HepG2 (cell line): Measurements from ENCODE around the gene ZNF615. TPM values are rescaled to one million over a fixed set of nuclear protein-coding genes. Genes with fewer than 3 reads are reported as not detected.

Experiments
- ARHGAP35 ChIP-seq: sonication (generic); formaldehyde crosslinking; IDR thresholded peaks from 2 replicates; pipeline ENCODE4 v1.9.0; 2022; ENCODE audit warnings: mild to moderate bottlenecking, inconsistent platforms, moderate library complexity, missing genetic modification reagents, borderline replicate concordance
- ARNT ChIP-seq: fragments of 450-650 bp; IDR thresholded peaks from 2 replicates; pipeline ENCODE4 v1.6.1; 2017
- GFI1 ChIP-seq: sonication (generic); formaldehyde crosslinking; IDR thresholded peaks from 2 replicates; pipeline ENCODE4 v1.5.0; 2020; ENCODE audit warnings: missing genetic modification reagents, mild to moderate bottlenecking, borderline replicate concordance
- HOXA9 ChIP-seq: sonication (generic); formaldehyde crosslinking; IDR thresholded peaks from 2 replicates; pipeline ENCODE4 v1.8.1; 2022; ENCODE audit warnings: missing genetic modification reagents, mild to moderate bottlenecking, moderate library complexity, borderline replicate concordance
- KAT8 ChIP-seq: IDR thresholded peaks from 2 replicates; pipeline ENCODE4 v1.6.1; 2016; ENCODE audit warnings: missing genetic modification reagents, missing compliant biosample characterization
- MED8 ChIP-seq: sonication (generic); formaldehyde crosslinking; IDR thresholded peaks from 2 replicates; pipeline ENCODE4 v1.8.1; 2023; ENCODE audit warnings: mild to moderate bottlenecking, missing genetic modification reagents; ENCODE audit not compliant: insufficient replicate concordance
- SP2 ChIP-seq: sonication (generic); formaldehyde crosslinking; IDR thresholded peaks from 2 replicates; pipeline ENCODE4 v1.5.1; 2020; ENCODE audit warnings: mild to moderate bottlenecking, missing genetic modification reagents
- SRSF1 ChIP-seq: fragments of 200-400 bp; formaldehyde crosslinking; optimal IDR thresholded peaks from 2 replicates; pipeline ENCODE3; 2017; ENCODE audit warnings: mild to moderate bottlenecking, low read depth, low read length, moderate library complexity
- ZBTB42 ChIP-seq: sonication (generic); formaldehyde crosslinking; IDR thresholded peaks from 2 replicates; pipeline ENCODE4 v1.5.0; 2020; ENCODE audit warnings: mild to moderate bottlenecking, missing genetic modification reagents
- ZFYVE20 ChIP-seq: sonication (generic); formaldehyde crosslinking; IDR thresholded peaks from 2 replicates; pipeline ENCODE4 v1.8.0; 2023; ENCODE audit warnings: low read depth, mild to moderate bottlenecking, moderate library complexity, missing genetic modification reagents, borderline replicate concordance
- ZNF232 ChIP-seq: sonication (generic); formaldehyde crosslinking; IDR thresholded peaks from 2 replicates; pipeline ENCODE4 v1.4.0; 2020; ENCODE audit warnings: missing genetic modification reagents, borderline replicate concordance
- ZNF446 ChIP-seq: sonication (generic); formaldehyde crosslinking; IDR thresholded peaks from 2 replicates; pipeline ENCODE4 v1.5.0; 2020; ENCODE audit warnings: mild to moderate bottlenecking, missing genetic modification reagents
- ZNF773 ChIP-seq: sonication (generic); formaldehyde crosslinking; IDR thresholded peaks from 2 replicates; pipeline ENCODE4 v1.4.0; 2020; ENCODE audit warnings: missing genetic modification reagents, borderline replicate concordance
- polyA plus RNA-seq, 8 experiments: library from polyadenylated mRNA; depleted of rRNA in 3 of 8; stranded (reverse) in 7 of 8; unstranded in 1 of 8; fragments of >200 nt; fragmentation: Illumina TruSeq in 4 of 8; extraction: Trizol in 4 of 8; gene quantifications; 2 replicates each; pipeline versions ENCODE4 v1.2.1 to v1.2.3, GENCODE V29; 2011 to 2016; ENCODE audit warnings: low read depth in 4 of 8, missing spikeins in 1 of 8, mixed read lengths in 1 of 8; ENCODE audit not compliant: insufficient read depth in 1 of 8
- total RNA-seq, 5 experiments: library from RNA; depleted of rRNA; stranded (reverse); fragments of >200 nt; fragmentation: Illumina TruSeq; extraction: Trizol; gene quantifications; 2 replicates each; pipeline ENCODE4 v1.2.3, GENCODE V29; 2016; ENCODE audit warnings: low read depth in 1 of 5
- TF ChIP-seq, protein P1 (sequence below): IDR thresholded peaks from 2 replicates; pipeline ENCODE4 v1.6.1; 2018; ENCODE audit warnings: missing genetic modification reagents, mild to moderate bottlenecking, missing compliant biosample characterization
- TF ChIP-seq, protein P2 (sequence below), 2 experiments: sonication (generic) in 1 of 2; formaldehyde crosslinking in 1 of 2; IDR thresholded peaks; 2 replicates each; pipeline versions ENCODE4 v1.4.0 to v1.6.1; 2018 to 2020; ENCODE audit warnings: missing genetic modification reagents in 2 of 2, borderline replicate concordance in 1 of 2, low read depth in 1 of 2, mild to moderate bottlenecking in 1 of 2, missing biosample characterization in 1 of 2
- TF ChIP-seq, protein P3 (sequence below): sonication (generic); formaldehyde crosslinking; IDR thresholded peaks from 2 replicates; pipeline ENCODE4 v1.8.0; 2022; ENCODE audit warnings: missing genetic modification reagents, mild to moderate bottlenecking, moderate library complexity, borderline replicate concordance
- TF ChIP-seq, protein P4 (sequence below): sonication (generic); formaldehyde crosslinking; IDR thresholded peaks from 2 replicates; pipeline ENCODE4 v1.5.0; 2020; ENCODE audit warnings: mild to moderate bottlenecking, missing genetic modification reagents, borderline replicate concordance
- TF ChIP-seq, protein P5 (sequence below): sonication (generic); formaldehyde crosslinking; IDR thresholded peaks from 2 replicates; pipeline ENCODE4 v1.8.1; 2023; ENCODE audit warnings: mild to moderate bottlenecking, inconsistent platforms, moderate library complexity, missing genetic modification reagents, borderline replicate concordance

Gene ZNF615
- total and polyA plus RNA-seq, 2 of the 13 experiments (the other 11 are each of a cell fraction or from before 2014, with no cell fraction given) = 5.2 to 7.8 TPM

DNA sequence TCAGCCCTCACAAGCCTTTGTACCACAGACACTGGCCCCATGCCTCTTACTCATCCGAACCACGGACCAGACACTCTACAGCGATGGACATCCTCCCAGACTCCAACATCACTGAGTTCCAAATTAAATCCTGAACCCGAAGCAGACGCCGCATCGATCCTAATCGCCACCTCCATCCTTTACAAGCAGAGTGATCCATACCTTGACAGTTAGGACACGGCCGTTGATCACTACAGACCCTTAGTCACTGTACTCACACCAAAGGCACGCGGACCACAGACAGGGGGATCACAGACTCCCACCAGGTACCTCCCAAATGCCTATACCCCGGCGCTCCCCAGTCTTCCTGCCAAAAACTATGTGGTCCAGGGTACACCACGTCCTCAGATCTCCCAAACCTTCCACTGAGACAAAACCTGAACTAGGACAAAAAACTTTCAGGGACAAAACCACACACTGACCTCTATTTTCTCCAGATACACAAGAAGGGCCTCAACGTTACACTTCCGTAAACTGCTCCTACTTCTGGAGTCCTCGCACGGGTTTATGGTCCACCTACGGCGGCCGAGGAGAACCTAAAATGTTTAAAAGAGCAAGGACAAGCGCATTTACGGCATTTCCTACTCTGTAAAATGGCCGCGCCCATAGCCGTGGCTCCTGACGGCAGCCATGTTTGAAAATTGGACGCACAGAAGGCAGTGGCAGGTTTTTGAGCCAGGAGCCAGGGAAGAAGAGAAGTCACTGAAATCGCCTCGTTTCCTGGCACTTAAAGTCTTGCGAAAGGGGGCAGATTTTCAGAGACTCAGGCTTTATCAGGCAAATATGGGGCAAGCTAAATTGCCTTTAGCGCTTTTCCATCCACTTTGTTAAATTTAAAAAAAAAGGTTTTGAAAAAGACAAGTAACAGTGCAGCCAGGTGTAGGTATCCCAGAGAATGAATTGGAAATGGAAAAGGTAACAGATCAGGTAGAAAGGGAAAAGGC is 21.4 kb downstream of the ZNF615 start, which contains the start of gene ZNF350 (continued):
- TF ChIP-seq MED8 (CRISPR knock-in tag) (no peak), ZNF446 (CRISPR knock-in tag) (0 out of 2 replicates have a peak, but pooled peaks have one; percentile 28), ARHGAP35 (CRISPR knock-in tag) (0 out of 2 replicates have a peak, but pooled peaks have one; percentile 63), SRSF1 (no peak), ZNF232 (CRISPR knock-in tag) (0 out of 2 replicates have a peak, but pooled peaks have one; percentile 68), ZNF773 (CRISPR knock-in tag) (peak; percentile 52; the same call in 1 of the 2 replicates), GFI1 (CRISPR knock-in tag) (no peak), SP2 (CRISPR knock-in tag) (no peak), ZBTB42 (CRISPR knock-in tag) (no peak), HOXA9 (CRISPR knock-in tag) (no peak), ARNT (no peak), ZFYVE20 (CRISPR knock-in tag) (no peak), KAT8 (peak; percentile 99)
- TF ChIP-seq, protein P1, sequence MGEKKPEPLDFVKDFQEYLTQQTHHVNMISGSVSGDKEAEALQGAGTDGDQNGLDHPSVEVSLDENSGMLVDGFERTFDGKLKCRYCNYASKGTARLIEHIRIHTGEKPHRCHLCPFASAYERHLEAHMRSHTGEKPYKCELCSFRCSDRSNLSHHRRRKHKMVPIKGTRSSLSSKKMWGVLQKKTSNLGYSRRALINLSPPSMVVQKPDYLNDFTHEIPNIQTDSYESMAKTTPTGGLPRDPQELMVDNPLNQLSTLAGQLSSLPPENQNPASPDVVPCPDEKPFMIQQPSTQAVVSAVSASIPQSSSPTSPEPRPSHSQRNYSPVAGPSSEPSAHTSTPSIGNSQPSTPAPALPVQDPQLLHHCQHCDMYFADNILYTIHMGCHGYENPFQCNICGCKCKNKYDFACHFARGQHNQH = peak; percentile 86; the same call in 1 of the 2 replicates
- TF ChIP-seq, protein P2, sequence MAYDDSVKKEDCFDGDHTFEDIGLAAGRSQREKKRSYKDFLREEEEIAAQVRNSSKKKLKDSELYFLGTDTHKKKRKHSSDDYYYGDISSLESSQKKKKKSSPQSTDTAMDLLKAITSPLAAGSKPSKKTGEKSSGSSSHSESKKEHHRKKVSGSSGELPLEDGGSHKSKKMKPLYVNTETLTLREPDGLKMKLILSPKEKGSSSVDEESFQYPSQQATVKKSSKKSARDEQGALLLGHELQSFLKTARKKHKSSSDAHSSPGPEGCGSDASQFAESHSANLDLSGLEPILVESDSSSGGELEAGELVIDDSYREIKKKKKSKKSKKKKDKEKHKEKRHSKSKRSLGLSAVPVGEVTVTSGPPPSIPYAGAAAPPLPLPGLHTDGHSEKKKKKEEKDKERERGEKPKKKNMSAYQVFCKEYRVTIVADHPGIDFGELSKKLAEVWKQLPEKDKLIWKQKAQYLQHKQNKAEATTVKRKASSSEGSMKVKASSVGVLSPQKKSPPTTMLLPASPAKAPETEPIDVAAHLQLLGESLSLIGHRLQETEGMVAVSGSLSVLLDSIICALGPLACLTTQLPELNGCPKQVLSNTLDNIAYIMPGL (CRISPR knock-in tag; IDR thresholded peaks at IDR 0.05; ENCODE audit: borderline replicate concordance in 1 of 2, low read depth in 1 of 2) = peak; percentile 32 to 81; a peak in 3 of 4 replicates
- TF ChIP-seq, protein P3, sequence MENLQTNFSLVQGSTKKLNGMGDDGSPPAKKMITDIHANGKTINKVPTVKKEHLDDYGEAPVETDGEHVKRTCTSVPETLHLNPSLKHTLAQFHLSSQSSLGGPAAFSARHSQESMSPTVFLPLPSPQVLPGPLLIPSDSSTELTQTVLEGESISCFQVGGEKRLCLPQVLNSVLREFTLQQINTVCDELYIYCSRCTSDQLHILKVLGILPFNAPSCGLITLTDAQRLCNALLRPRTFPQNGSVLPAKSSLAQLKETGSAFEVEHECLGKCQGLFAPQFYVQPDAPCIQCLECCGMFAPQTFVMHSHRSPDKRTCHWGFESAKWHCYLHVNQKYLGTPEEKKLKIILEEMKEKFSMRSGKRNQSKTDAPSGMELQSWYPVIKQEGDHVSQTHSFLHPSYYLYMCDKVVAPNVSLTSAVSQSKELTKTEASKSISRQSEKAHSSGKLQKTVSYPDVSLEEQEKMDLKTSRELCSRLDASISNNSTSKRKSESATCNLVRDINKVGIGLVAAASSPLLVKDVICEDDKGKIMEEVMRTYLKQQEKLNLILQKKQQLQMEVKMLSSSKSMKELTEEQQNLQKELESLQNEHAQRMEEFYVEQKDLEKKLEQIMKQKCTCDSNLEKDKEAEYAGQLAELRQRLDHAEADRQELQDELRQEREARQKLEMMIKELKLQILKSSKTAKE (CRISPR knock-in tag) = no peak
- TF ChIP-seq, protein P4, sequence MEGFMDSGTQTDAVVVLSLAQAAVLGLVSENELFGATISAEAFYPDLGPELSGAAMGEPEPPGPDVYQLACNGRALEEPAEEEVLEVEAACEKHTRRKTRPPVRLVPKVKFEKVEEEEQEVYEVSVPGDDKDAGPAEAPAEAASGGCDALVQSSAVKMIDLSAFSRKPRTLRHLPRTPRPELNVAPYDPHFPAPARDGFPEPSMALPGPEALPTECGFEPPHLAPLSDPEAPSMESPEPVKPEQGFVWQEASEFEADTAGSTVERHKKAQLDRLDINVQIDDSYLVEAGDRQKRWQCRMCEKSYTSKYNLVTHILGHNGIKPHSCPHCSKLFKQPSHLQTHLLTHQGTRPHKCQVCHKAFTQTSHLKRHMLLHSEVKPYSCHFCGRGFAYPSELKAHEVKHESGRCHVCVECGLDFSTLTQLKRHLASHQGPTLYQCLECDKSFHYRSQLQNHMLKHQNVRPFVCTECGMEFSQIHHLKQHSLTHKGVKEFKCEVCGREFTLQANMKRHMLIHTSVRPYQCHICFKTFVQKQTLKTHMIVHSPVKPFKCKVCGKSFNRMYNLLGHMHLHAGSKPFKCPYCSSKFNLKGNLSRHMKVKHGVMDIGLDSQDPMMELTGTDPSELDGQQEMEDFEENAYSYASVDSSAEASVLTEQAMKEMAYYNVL (CRISPR knock-in tag) = no peak
- TF ChIP-seq, protein P5, sequence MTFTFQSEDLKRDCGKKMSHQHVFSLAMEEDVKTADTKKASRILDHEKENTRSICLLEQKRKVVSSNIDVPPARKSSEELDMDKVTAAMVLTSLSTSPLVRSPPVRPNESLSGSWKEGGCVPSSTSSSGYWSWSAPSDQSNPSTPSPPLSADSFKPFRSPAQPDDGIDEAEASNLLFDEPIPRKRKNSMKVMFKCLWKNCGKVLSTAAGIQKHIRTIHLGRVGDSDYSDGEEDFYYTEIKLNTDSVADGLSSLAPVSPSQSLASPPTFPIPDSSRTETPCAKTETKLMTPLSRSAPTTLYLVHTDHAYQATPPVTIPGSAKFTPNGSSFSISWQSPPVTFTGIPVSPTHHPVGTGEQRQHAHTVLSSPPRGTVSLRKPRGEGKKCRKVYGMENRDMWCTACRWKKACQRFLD (CRISPR knock-in tag) = no peak
